ENCODE results near the gene GLYAT.
A peak's percentile ranks its signal among the peaks of the same experiment; 100 is the strongest.
"Not testable (repeated sequence)": the region's sequence is repeated elsewhere in the genome, so short reads cannot be mapped to it uniquely, and the experiment has no call there.

Gene GLYAT

DNA sequence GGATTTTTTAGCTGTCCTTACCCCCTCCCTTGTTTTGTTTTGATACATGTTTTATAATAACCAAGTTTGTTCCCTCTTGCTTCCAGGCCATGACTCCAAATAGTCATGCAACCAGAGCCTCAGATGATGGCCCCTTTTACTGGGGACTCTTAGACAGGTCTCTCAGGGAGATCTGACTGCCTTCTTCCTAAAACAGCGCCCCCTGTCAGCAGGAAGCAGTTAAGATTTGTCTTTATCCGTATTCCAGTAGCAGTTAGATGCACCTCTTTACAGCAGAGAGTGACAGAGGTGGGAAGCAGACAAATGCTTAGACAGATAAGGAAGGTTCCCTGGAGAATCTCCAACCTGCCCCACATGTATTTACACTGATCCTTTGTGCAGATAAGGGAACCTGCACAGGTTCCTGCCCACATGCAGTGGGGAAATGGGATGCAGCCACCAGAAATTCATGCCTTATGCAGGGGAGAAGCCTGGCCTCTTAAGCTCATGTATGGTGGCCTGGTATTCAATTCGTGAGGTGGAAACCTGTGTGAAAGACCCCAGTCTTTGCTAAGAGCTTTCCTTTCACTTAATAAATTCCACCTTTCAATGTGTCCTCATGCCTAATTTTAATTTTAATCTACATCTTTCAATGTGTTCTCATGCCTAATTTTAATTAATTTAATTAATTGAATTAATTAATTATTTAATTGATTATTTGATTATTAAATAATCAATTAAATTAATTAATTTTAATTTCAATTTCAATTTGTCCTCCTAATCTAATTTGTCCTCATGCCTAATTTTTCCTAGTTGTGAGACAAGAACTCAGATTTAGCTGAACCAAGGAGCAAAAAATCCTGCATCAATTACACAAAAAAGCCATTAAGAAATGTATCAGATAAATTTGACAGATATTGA, 11.5 kb upstream of the GLYAT start:
- DNase-seq = peak in 1 of 2 experiments; percentile 1

DNA sequence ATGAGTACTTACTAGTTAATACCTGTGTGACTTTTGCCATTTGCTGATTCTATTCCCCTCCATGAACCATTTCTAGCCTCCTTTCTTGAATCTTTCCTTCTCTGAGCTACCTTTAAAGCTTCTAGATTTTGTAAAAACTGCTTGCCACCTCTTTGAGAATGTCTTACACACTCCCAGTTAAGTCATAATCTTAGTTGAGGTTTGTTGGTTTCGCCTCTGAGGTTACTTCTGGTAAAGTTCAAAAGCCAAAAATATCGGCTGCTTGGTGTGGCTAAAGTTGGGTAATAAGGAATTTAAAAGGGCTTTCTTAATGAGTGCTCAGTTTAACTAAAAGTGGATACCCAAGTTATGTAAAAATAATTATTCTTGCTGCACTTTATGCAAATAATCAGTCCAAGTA, 10.4 kb upstream of the GLYAT start:
- no peak for DNase-seq

DNA sequence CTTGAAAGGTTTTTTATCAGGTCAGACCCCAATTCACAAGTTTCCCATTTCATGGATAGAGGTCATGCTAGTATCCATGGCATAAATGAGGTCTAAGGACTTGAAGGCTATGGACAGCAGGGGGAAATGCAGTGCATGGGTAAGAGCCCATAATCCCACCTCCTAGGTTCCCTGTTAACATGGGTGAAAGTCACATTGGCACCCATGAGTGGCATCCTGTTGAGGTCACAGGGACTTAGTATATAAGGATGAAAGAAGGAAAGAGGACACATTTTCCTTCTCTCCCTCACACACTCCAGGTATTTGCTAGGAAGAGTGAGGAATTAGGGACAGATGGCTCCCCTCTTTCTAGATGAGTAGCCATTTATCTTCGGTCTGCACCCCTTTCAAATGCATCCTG, 9.4 kb upstream of the GLYAT start:
- no peak for DNase-seq

DNA sequence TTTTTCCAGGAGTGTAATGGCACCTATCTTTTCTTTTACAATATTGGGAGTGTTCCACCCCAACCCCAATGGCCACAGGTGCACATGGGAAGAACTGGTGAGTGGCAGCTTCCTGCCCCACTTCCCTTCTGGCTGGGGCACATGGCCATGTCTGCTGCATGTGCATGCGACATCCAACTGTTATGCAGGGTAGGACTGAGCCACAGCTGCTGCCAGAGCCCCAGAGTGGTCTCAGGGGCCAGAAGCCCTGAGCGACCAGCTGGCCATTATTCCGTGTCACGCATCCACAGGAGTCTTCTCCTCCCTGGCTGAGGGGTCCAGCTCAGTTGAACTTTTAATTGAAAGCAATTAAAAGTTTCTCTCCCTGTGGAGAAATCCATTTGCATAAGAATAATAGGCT, 8.7 kb upstream of the GLYAT start:
- no peak for DNase-seq

DNA sequence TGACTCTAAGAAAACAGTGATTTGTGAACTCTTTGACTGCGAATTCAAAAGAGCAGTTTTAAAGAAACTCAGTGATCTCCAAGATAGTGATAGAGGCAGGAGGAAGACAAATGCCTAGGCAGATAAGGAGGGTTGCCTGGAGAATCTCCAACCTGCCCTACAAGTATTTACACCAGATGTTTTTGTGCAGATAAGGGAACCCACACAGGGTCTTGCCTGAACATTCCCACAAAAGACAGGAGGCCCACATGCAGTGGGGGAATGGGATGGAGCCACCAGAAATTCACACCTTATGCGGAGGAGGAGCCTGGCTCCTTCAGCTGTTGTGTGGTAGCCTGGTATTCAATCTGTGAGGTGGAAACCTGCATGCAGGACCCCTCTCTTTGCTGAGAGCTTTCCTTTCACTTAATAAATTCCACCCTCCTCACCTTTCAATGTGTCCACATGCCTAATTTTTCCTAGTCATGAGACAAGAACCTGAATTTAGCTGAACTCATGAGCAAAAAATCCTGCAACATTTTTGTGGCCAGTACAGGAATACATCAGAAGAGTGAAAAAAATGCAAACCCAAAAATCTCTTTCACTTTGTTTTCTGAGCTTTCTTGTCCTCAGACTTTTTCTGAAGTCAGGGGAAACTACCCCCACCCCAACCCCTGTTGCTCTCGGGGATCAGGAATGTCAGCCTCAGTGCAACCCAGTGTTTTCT, 8.1 kb upstream of the GLYAT start:
- no peak for DNase-seq

DNA sequence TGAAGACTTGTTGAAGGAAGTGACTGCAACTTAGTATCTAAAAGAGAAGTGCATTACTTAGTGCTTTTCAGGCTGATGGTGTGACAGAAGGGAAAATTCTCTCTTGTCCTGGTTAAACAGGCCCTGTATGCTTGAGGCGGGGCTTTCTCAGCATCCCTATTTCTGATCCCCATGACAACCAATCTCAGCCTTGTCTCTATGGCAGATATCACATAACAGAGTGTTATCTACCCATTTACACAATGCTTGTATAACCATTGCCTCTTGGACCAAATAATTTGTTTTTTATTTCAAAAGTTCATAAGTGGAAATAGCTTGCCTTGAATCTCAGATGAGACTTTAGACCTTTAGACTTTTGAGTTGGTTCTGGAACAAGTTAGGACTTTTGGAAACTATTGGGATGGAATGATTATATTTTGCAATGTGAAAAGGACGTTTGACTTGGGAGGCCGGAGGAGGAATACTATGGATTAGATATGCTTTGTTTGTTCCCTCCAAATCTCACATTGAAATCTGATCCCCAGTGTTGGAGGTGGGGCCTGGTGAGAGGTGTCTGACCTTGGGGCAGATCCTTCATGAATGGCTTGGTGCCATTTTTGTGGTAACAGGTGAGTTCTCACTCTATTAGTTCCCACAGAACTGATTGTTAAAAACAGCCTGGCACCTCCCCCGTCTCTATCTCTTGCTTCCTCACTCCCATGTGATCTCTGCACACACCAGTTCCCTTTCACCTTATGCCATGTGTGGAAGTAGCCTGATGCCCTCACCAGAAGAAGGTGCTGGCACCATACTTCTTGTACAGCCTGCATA, 3.1 kb upstream of the GLYAT start:
- no peak for DNase-seq

DNA sequence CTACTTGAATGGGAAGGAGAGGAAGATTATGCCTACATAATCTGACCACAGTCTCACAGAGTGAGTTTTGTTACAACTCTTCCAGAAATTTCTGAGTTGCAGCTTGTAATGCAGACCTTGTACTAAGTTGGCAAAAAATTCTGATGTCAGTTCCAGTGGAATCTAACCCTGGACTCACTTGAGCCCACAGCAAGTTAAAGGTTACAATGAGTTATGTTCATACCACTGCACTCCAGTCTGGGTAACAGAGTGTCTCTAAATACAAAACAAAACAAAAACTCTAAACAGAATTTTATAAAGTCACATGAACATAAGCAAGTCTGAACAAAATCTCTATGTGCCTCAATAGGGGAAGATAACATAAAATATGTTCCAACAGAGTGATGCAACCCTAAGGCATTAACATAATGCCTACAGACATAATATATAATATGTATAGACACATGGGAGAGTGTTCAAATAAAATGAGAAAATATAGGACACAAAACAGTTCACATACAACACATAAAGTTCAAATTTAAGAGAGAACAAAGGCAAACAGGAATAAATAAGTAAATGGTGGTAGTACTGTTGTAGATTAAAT, 1.1 kb downstream of the GLYAT start:
- no peak for DNase-seq

DNA sequence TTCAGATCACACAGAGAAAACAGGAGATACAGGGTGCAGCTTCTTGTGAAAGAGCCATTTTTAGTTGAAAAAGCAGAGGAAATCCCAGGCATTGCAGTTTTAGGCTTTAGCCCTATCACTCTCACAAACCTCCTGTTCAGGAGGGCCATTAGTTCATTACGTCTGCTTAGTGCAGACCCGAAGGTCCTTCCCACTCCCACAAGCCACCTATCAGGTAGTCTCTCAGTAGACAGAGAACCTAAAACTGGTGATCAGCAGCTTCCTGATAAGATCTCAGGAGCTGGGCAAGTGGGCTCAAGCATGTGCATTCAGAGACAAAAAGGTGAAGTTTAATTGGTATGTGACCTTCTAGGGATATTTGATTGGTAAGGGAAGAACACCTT, 4.3 kb downstream of the GLYAT start:
- DNase-seq = no peak

DNA sequence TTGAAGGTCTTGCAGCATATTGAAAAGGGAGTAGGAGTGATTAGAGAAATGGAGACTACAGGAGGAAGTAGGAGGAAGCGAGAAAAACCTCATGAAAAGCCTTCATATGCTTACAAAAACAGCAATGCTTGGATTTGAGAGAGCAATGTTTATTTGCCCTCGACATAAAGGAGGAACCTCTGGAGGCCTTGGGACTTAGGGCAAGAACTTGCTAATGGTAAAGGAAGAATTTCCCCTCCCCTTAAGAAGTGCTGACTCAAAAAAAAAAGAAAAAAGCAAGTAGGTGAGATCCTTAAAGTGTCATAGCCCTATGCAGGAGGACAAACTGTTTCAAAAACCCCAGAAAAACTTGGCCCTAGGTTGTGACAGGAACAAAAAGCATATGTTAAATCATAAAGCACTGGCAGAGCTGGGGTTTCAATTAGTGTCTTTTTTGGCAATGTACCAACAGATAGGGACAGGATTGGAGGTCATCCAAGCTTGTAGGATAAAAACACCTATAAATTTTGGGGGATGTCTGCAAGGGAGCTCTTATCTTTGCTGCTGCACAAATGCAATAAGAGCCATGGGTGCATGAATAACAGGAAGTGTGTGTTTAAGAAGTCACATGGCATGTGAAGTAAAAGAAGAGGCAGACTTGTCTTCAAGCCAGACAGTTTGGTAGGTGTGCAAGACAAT, 4.9 kb downstream of the GLYAT start:
- no peak for DNase-seq

DNA sequence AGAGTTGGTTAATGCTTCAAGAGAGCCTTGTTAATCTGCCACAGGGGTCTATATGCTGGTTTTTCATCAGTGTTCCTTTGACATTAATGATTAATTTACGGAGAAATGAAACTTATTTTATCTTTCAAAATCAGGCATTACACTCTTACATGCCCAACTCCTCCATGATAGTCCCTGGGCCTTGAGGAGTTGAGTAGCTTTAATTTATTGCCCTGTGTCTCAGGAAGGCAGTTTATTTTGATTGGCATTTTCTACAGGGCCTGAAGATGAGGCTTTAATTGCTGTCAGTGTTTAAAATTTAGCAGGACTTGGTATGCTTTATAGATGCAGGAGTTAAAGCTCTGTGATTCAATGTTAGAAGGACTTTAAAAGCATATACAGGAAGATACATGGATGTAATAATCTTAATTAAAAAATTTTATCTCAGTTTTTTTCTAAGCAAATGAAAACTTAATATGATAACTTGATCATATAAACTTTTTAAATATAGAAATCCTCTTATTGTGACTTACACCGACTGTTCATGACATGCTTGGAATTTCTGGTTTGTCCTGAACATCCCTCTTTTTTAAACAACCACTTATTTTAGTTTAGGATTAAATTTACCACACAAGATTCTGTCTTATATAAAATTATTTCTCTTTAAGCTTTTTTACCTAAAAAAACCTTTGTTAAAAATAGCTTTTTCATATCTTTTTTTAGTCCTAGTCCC, 12.2 kb downstream of the GLYAT start:
- no peak for DNase-seq

DNA sequence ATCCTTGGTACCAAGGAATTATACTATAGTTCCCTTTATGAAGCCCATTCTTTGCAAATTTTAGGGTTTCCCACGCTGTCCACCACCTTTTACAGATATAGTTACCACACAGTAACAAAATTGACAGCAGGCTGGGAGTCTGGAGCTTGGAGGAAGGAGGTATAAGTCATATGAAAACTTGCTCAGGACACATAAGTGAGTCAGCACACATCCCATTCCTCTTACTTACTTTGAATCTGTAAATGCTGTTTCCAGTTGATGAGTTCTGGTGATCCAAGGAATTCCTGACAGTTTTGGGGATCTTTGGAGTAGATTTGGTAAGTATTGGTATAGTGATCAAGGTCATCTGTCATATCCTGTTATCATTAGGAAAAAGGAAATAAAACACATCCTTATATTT, 19.2 kb downstream of the GLYAT start:
- no peak for DNase-seq

DNA sequence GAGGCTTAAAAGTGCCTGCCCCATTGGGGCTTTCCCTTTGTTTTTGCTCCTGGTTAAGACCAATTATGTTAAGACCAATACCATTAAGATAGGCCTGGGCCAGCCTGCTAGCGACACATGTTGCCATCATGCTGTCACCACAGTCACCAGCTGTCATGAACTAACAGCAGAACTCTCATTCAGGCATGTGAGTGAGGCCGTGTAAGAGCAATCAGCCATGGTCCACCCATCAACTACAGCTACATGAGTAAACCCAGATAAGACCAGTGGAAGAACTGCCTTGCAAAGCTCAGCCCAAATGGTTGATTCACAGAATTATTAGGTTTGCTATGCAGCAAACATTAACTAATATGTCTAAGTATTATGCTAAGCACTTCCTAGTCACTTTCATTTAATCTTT, 19.9 kb downstream of the GLYAT start:
- DNase-seq = no peak

DNA sequence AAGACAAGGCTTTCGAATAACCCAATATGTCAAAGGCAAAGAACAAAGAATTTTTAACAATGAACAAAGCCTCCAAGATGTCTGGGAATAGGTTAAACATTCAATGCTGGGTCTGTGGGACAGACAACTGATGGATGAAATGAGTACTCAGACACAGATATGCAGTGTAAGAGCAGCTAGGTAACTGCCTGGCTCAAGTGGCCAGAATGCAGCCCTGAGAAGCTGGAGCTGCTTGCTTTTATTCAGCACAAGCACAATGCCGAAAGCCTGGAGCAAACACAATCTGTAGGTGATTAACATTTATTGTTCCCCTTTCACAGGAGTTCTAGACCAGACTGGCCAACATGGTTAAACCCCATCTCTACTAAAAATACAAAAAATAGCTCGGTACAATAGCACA, 24.0 kb downstream of the GLYAT start:
- DNase-seq = no peak

DNA sequence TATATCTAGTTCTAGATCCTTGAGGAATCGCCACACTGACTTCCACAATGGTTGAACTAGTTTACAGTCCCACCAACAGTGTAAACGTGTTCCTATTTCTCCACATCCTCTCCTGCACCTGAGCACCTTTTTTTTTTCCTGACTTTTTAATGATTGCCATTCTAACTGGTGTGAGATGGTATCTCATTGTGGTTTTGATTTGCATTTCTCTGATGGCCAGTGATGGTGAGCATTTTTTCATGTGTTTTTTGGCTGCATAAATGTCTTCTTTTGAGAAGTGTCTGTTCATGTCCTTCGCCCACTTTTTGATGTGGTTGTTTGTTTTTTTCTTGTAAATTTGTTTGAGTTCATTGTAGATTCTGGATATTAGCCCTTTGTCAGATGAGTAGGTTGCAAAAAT, 34.9 kb downstream of the GLYAT start:
- not testable (repeated sequence) for DNase-seq

DNA sequence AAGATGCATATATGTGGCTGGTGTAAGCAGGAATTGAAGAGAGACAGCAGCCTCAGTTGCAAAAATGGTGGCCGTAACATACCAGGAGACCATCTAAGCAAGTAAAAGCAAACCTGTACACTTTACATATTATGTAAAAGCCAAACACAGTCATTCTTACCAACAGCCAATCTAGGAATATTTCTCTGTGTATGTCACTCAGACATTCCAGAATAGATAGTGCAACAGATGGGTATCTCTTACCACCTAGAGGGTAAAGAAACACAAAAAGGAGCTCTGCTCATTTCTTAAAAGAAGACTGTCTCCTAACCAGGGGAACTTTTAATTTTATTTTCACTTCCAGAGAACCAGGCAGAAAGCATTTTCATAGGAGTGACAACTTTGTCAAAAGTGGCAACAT, 38.7 kb downstream of the GLYAT start:
- DNase-seq = no peak

DNA sequence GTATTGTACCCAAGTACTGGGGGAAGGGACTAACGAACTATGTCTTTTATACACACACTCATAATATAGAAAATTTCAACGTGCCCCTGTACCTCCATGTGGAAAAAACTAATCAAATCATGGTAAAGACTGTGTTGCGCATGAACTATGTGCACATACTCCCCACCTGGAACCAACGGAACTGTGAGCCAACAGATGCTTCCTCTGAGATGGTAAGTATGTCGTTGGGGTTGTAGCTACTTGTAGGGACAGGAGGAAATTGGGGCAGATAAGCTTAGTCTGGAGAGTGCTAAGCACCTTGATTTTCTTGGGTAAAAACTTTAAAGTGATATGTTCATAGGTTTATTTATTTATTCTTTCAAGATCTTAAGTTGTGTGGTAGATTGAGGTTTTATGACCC, 40.1 kb downstream of the GLYAT start:
- DNase-seq = no peak

DNA sequence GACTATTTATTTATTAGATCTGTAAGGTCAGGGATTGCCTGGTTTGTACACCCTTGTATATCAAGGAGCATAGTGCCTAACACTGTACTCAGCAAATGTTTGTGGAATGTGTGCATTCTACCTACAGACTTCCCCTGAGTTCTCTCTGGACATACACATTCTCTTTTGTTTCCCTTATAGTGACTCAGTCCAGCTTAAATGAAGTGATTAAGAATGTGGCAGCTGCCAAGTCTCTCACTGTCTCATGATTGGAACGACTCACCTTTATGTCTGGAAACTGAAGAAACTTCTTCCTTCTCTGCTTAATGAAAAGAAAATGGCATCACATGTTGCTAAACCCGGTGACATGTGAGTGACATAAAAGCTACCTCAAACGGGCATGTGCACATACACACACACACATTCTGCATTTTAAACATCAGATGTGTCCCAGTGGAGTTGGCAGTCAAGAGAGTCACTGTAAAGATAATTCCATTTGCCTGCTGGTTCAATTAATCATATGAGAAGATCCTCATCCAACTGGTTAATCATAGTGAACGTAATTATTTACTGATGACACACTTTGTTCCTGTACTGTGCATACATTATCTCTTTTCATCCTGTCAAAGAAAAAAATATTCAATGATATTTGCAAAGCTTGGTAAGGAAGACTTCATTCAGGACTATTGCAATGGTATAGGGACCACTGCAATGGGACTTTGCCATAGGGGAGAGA, 42.8 kb downstream of the GLYAT start:
- DNase-seq = no peak

DNA sequence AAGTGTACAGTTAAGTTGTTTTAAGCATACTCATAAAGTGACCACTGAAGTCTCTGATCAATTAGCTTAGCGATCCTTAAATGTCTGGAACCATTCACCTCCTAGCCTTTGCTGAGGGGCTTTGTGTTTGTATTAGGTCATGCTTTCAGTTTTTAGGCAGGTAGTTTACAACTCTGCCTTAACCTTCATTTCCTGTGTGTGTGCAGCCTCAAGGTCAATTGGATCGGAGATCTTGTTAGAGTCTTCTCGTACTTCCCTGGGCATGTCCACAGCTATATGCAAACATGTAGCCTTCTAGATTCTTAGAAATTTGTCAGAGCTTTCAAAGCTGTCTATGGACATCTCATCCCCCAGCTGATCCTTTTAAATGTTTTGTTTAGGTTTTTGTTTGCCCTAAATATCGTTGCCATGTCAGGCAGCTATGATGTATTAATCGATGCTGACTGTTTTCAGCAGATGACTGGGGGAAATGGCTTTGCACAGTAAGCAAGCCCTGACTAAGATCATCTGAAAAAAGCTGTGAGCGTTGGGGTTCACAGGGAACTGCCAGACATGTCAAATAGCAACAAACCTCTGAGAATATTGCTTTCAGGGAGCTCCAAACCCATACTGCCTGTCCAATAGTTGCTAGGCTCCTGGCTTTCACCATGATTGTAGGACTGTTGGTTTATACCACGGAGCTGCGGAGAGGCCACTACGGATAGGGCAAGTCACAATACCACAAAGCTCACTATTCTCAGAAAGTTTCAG, 45.6 kb downstream of the GLYAT start:
- no peak for DNase-seq

DNA sequence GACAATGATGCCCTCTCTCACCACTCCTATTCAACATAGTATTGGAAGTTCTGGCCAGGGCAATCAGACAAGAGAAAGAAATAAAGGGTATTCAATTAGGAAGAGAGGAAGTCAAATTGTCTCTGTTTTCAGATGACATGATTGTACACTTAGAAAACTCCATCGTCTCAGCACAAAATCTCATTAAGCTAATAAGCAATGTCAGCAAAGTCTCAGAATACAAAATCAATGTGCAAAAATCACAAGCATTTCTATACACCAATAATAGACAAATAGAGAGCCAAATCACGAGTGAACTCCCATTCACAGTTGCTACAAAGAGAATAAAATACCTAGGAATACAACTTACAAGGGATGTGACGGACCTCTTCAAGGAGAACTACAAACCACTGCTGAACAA, 49.1 kb downstream of the GLYAT start:
- DNase-seq = not testable (repeated sequence)

DNA sequence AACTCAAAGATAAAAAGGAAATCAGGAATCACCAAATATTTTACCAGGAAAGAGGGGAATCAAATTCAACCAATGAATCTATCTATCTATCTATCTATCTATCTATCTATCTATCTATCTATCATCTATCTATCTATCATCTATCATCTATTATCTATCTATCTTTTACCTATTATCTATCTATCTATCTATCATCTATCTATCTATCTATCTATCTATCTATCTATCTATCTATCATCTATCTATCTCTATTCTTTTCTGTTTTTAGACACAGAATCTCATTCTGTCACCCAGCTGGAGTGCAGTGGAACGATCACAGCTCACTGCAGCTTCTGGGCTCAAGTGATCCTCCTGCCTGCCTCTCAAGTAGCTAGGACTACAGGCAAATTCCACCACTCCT, 54.2 kb downstream of the GLYAT start:
- DNase-seq = not testable (repeated sequence)
